HG02852 (cell line): Measurements from ENCODE around the gene SYNE3.
A peak's percentile ranks its signal among the peaks of the same experiment; 100 is the strongest.

Experiments used
- ATAC-seq: cut with Tn5 transposase; IDR thresholded peaks from one replicate; pipeline ENCODE4 v1.9.1; 2021; ENCODE audit warnings: mild to moderate bottlenecking, moderate library complexity; ENCODE audit not compliant: unreplicated experiment

SYNE3 gene

GRCh38 chr14:95490727-95491451, 25.6 kb downstream of the SYNE3 start:
- ATAC-seq: no peak

- ATAC-seq: no peak
Observed at GRCh38 chr14:95490138-95490509, 26.3 kb downstream of the SYNE3 start.

DNA sequence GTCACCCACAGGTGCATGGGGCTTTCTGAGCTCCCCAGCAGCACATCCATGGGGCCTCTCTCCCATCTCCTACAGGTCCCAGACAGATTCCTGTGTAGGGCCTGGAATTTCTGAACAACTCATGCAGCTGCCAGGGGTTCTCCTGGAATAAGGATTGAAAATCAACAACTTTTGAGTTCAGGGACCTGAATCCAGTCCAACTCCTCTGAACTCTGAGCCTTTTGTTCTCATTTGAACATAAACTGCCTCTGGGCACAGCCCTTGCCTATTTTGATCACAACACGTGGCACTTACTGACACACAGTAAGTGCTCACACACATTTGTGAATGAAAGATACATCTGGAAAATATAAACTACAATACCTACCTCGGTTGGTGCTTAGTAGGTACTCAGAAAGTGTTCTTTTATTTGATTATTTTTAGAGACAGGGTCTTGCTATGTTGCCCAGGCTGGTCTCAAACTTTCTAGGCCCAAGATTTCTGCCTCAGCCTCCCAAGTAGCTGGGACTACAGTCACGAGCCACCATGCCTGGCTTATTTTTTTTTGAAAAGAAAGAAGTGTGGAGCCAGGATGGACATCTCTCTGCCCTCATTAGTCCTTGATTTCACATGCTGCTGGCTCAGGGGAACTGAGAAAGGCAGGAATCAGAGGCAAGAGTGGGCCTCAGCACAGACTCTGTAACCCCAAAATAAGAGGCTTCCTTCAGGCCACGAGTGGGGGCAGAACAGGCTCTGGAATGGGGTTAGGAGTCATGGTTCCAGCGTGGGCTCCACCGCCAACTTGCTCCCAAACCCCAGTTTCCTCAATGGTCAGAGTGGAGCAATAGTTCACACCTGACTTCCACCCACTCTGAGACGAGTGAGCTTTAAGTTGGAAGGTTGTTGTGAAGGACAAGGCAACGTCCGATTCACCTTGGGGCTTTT, 27.0 kb downstream of the SYNE3 start:
- ATAC-seq: no peak

- ATAC-seq: no peak
Observed at GRCh38 chr14:95488376-95489213, 27.9 kb downstream of the SYNE3 start.

DNA sequence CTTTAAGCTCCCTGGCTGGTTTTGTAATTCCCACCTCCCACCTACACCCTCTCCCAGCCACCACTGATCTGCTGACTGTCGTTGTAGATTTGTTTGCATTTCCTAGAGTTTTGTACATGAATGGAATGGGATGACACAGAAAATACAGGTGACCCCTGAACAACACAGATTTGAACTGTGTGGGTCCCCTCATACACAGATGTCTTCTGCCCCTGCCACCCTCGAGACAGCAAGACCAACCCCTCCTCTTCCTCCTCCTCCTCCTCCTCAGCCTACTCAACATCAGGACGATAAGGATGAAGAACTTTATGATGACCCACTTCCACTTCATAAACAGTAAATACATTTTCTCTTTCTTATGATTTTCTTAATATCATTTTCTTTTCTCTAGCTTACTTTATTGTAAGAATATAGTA, 28.8 kb downstream of the SYNE3 start:
- no peak for ATAC-seq

GRCh38 chr14:95486875-95487668, 29.4 kb downstream of the SYNE3 start:
- no peak for ATAC-seq

- ATAC-seq: no peak
Observed at GRCh38 chr14:95485222-95485819, 31.1 kb downstream of the SYNE3 start.

GRCh38 chr14:95484296-95484695, 32.2 kb downstream of the SYNE3 start:
- no peak for ATAC-seq

- ATAC-seq: no peak
Observed at GRCh38 chr14:95483309-95484165, 32.9 kb downstream of the SYNE3 start.

DNA sequence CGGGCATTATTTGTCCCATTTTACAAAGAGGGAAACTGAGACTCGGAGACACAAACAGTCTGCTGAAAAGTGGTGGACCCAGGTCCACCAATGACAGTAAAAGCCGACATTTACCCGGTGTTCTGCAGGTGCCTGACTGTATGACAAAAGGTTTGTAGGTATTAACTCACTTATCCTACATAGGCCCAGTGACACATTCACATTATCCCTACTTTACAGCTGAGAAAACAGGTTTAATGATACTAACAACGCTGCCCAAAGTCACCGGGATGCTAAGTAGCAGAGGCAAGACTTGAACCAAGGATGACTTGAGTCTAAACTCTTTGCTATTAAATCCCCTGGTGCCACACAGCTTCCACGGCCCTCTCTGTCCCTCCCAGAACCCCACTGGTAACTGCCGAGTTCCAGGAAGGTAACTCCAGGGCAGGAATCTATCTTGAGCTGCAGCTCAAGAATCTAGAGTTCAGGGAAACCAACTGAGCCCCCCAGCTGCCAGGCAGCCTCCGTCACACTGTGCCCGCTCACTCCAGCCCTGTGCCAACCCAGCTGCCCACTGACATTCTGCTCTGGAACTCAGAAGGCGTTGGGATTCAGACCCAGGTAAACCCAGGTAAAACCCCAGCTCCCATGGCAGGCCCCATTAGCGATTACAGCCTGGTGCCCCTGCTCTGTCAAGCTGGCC, 33.7 kb downstream of the SYNE3 start:
- no peak for ATAC-seq

DNA sequence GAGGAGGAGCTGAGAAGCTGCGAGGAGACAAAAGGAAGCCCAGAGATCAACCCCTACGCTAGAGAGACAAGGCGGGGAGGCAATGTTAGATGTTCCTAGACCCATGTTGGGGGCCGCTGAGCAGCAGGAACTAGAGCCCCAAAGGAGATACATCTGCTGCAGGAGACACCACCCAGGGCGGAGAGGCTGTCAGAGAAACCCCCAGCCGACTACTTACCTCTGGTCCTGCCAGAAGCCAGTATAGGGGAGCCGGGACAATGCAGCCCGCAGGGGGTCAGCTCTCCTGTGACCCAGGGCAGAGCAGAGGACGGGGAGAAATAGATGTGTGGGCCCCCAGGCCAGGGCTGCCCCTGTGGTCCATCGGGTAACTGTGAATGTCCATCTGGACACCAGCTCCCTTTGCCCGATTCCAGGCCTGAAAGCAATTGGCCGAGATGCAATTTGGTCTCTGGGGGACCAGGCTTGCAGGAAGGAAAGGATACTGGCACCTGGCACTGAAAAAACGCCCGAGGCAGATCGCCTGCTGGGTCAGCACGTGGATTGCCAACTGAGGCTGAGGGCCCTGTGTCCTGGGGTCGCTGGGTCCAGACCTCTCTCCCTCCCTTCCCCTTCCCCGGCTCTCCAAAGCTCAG, 34.9 kb downstream of the SYNE3 start:
- no peak for ATAC-seq

- no peak for ATAC-seq
Observed at GRCh38 chr14:95480887-95481226, 35.6 kb downstream of the SYNE3 start.

GRCh38 chr14:95480109-95480886, 36.2 kb downstream of the SYNE3 start:
- peak; percentile 56 for ATAC-seq

- ATAC-seq: no peak
Observed at GRCh38 chr14:95479494-95479893, 37.0 kb downstream of the SYNE3 start.

GRCh38 chr14:95478818-95479217, 37.6 kb downstream of the SYNE3 start:
- ATAC-seq: no peak

DNA sequence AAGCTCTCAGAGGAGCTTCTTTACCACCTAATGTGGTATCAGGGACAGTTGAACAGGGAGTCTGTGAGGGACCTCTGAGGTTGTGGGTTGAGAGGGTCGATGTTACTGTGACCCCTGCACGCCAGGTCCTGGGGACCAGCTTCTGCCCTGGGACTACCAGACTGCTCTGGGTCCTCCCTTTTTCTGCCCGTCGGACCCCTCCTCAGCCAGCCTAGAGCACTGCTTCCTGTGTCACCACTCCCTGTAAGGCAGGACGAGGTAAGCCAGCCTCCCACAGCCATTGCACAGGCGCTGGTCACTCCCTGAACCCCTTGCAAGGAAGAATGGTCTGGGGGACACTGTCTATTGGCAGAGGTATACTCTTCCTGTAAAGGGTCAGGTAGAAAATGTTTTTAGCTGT, 38.1 kb downstream of the SYNE3 start:
- no peak for ATAC-seq
